ENCODE results near the gene URM1. TPM values are rescaled to one million over a fixed set of nuclear protein-coding genes. Genes with fewer than 3 reads are reported as not detected.

Gene URM1
- polyA plus RNA-seq, 1 experiment, result 95.7 TPM

- Histone ChIP-seq H3K4me3 (ENCODE audit: low read depth, low read length) (peak overlapping the region; percentile 64), H3K27me3 (ENCODE audit: control insufficient read depth, insufficient read depth, low read length) (no peaks in the 10 kb centered on the region), H3K36me3 (ENCODE audit: control insufficient read depth, insufficient read depth, low read length) (peaks cover 9% of the 10 kb centered on the region)
- TF ChIP-seq CTCF (IDR thresholded peaks at IDR 0.05; ENCODE audit: insufficient read depth, low read depth, low read length), result no peak
- POLR2A ChIA-PET, result no interaction called here
- DNase-seq (ENCODE audit: low read depth), result no peak
- CTCF ChIA-PET, result interaction anchor here (0.9 to 1.6 kb wide), 2 partner anchors 10 to 26 kb away, joined by 3 to 4 read pairs; no protein-coding TSS in a partner anchor
These were observed 47.4 kb upstream of the URM1 start for GRCh38 chr9:128323791-128324190.

GRCh38 chr9:128324401-128324800 is 46.8 kb upstream of the URM1 start:
- CTCF ChIA-PET, result interaction anchor here (1.6 kb wide), 1 partner anchor 10 kb away, joined by 4 read pairs; no protein-coding TSS in a partner anchor
- TF ChIP-seq CTCF (IDR thresholded peaks at IDR 0.05; ENCODE audit: insufficient read depth, low read depth, low read length), result no peak
- POLR2A ChIA-PET, result no interaction called here
- Histone ChIP-seq H3K4me3 (ENCODE audit: low read depth, low read length) (no peak overlapping the region), H3K36me3 (ENCODE audit: control insufficient read depth, insufficient read depth, low read length) (peaks cover 9% of the 10 kb centered on the region), H3K27me3 (ENCODE audit: control insufficient read depth, insufficient read depth, low read length) (no peaks in the 10 kb centered on the region)
- DNase-seq (ENCODE audit: low read depth), result no peak

DNA sequence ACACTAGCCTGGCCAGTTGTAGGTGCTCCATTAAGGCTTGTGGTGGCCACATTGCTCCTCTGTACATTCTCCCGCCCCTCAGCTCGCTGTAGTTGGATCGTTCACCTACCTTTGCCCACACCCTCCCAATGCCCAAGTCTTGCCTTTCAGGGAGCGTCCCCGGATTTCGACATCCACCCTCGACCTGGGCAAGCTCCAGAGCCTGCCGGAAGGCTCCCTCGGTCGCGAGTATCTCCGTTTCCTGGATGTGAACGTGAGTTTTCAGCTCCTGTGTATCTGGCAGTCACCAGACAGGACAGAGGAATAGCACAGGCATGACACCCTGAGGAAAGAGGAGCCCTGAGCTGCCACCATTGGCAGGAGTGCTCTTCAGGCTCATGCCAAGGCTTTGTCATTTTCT is 45.5 kb upstream of the URM1 start:
- Histone ChIP-seq H3K27me3 (ENCODE audit: control insufficient read depth, insufficient read depth, low read length) (no peaks in the 10 kb centered on the region), H3K4me3 (ENCODE audit: low read depth, low read length) (no peak overlapping the region), H3K36me3 (ENCODE audit: control insufficient read depth, insufficient read depth, low read length) (peaks cover 9% of the 10 kb centered on the region)
- POLR2A ChIA-PET, result no interaction called here
- no peak for TF ChIP-seq CTCF (IDR thresholded peaks at IDR 0.05; ENCODE audit: insufficient read depth, low read depth, low read length)
- DNase-seq (ENCODE audit: low read depth), result no peak
- CTCF ChIA-PET, result interaction anchor here (0.9 kb wide), 1 partner anchor 30 kb away, joined by 3 read pairs; no protein-coding TSS in a partner anchor

GRCh38 chr9:128333451-128333869 is 37.7 kb upstream of the URM1 start:
- Histone ChIP-seq H3K27me3 (ENCODE audit: control insufficient read depth, insufficient read depth, low read length) (no peaks in the 10 kb centered on the region), H3K36me3 (ENCODE audit: control insufficient read depth, insufficient read depth, low read length) (peaks cover 10% of the 10 kb centered on the region), H3K4me3 (ENCODE audit: low read depth, low read length) (no peak overlapping the region)
- no peak for DNase-seq (ENCODE audit: low read depth)
- CTCF ChIA-PET, result interaction anchor here (0.8 to 1.7 kb wide), 3 partner anchors 8 to 38 kb away, joined by 3 to 7 read pairs (median 4); no protein-coding TSS in a partner anchor
- POLR2A ChIA-PET, result no interaction called here
- no peak for TF ChIP-seq CTCF (IDR thresholded peaks at IDR 0.05; ENCODE audit: insufficient read depth, low read depth, low read length)

GRCh38 chr9:128335161-128335560 is 36.0 kb upstream of the URM1 start:
- Histone ChIP-seq H3K4me3 (ENCODE audit: low read depth, low read length) (no peak overlapping the region), H3K27me3 (ENCODE audit: control insufficient read depth, insufficient read depth, low read length) (no peaks in the 10 kb centered on the region), H3K36me3 (ENCODE audit: control insufficient read depth, insufficient read depth, low read length) (peaks cover 10% of the 10 kb centered on the region)
- no peak for DNase-seq (ENCODE audit: low read depth)
- ChIA-PET CTCF (interaction anchor here (2.9 kb wide), 1 partner anchor 39 kb away, joined by 15 read pairs; no protein-coding TSS in a partner anchor), POLR2A (no interaction called here)
- no peak for TF ChIP-seq CTCF (IDR thresholded peaks at IDR 0.05; ENCODE audit: insufficient read depth, low read depth, low read length)
